ENCODE measurements around the gene TUBB1. TPM values are rescaled to one million over a fixed set of nuclear protein-coding genes. Genes with fewer than 3 reads are reported as not detected.

Gene TUBB1
- total RNA-seq, 1 donor from 2014 or later: 0.41 TPM

GRCh38 chr20:59016795-59017492, 2.3 kb upstream of the TUBB1 start:
- DNase-seq (ENCODE audit: low spot score in 2 of 2): no peak

DNA sequence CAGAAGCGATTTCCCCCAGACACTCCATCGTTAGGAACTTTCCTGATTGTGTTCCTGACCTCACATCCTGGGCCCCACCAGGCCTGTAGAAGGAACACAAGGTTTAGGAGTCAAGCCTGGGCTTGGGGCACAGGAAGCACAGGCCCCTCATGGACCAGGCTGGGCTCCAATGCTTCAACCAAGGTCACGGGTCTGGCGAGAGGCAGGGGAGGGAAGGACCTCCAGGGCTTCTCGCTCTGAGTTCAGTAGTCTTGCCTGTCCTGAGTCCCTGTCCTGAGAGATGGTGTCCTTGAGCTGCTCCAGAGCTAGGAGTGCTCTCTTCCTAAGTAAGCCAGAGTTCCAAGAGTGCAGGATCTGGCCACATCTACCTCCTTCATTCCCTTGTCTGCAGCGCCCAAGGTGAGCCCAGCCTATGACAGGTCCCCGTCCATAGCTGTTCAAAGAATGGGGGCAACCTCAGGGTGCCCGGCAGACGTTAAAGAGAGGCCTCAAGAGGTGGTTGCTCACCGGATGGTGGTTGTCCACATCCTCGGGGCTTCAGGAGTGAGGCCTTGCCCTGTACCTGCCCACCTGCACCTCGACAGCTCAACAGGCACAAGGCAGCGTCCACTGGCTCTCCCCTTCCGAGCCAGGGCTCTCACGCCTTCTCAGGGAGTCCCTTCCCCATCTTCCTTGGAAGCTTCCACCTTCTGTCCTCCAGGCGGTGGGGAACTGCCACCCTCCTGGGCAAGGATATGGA, 1.6 kb upstream of the TUBB1 start:
- FAIRE-seq (no peak), DNase-seq (ENCODE audit: low spot score in 2 of 2) (no peak)

More at GRCh38 chr20:59016795-59017492, 2.3 kb upstream of the TUBB1 start:
- no peak for FAIRE-seq

DNA sequence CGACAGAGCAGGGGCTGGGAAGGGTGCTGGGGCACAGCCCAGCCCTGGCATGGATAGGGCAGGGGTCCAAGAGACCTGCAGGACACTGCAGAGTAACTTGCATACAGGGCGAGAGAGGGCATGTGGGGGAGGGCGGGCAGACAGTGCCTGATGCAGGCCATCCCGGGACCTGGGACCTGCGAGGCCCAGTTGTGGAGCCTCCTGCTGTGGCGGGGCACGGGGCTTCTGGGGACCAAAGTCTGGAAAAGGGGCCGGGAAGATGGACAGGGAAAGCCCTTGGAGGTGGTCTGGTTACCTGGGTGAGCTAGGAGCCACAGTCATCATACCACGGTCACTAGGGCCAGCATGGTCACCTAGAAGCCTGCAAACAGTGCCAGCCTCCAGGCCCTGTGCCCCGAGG, 412 bp upstream of the TUBB1 start:
- no peak for DNase-seq (ENCODE audit: low spot score in 2 of 2)
- no peak for FAIRE-seq

DNA sequence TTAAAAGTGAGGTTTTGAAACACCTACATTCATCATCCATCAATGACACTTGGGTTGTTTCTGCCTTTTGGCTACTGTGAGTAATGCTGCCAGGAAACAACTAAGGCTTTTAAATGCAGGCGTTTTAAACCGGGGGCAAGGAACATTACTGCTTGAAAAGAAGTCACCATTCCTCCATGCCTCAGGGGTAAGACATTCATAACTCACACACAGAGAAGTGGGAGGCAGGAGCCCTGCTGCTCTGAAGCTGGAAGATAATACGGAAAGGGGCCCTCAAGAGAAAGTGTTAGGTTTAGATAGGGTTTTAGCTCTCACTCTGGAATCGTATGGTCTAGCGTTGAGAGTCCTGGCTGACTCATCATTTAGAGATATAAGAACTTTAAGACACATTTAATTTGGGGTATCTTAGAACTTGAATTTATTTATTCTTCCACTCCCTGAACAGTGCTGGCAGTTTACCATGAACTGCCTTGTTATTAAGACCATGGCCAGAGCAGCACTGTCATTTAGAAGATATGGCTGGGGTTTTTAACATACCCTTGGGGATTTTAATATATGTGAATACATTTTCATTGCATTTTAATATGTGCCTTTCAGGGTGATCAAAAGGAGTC, 1.8 kb downstream of the TUBB1 start:
- FAIRE-seq: no peak
- no peak for DNase-seq (ENCODE audit: low spot score in 2 of 2)

DNA sequence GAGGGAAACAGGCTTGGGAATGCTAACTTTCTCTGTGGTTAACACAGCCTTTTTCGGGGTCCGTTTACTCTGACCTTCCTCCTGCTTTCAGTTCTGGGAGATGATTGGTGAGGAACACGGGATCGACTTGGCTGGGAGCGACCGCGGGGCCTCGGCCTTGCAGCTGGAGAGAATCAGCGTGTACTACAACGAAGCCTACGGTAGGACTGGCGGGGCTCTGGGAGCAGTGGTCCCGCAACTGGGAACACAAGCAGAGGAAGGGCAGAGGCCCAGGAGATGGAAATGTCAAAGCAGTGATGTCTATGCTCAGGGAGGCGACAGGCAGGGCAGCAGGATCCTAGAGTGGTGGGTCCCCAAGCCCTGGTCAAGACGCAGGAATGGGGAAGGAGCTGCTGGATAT, 3.5 kb downstream of the TUBB1 start:
- no peak for FAIRE-seq
- DNase-seq (ENCODE audit: low spot score in 2 of 2): no peak

DNA sequence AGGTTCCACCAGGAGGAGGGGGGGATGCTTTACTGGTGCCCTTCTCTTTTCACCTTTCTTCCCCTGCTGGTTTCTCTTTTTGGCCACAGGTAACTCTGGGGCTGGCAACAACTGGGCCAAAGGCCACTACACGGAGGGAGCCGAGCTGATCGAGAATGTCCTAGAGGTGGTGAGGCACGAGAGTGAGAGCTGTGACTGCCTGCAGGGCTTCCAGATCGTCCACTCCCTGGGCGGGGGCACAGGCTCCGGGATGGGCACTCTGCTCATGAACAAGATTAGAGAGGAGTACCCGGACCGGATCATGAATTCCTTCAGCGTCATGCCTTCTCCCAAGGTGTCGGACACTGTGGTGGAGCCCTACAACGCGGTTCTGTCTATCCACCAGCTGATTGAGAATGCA, 4.4 kb downstream of the TUBB1 start:
- no peak for FAIRE-seq
- no peak for DNase-seq (ENCODE audit: low spot score in 2 of 2)

GRCh38 chr20:59024111-59024530, 4.9 kb downstream of the TUBB1 start:
- DNase-seq (ENCODE audit: low spot score in 2 of 2): no peak
- no peak for FAIRE-seq

- FAIRE-seq (no peak), DNase-seq (ENCODE audit: low spot score in 2 of 2) (no peak)
Measured at GRCh38 chr20:59025086-59025485, 5.9 kb downstream of the TUBB1 start.

DNA sequence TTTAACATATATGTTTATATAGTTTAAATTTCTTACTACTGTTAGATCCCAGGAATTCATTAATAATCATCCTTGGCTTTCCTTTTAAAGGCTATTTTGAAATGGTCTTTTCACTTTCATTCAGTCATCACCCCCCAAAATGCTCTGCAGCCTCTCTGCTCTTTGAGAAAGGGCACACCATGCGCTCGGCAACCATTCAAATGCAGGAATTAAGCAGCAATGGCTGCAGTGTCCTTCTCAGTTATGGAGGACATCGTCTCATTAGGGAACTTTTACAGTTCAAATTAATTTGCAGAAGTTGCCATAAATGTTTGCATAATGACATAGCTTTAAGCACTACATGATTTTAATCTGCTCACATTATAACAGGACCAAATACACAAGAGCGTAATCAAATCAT, 6.3 kb downstream of the TUBB1 start:
- FAIRE-seq (no peak), DNase-seq (ENCODE audit: low spot score in 2 of 2) (no peak)

DNA sequence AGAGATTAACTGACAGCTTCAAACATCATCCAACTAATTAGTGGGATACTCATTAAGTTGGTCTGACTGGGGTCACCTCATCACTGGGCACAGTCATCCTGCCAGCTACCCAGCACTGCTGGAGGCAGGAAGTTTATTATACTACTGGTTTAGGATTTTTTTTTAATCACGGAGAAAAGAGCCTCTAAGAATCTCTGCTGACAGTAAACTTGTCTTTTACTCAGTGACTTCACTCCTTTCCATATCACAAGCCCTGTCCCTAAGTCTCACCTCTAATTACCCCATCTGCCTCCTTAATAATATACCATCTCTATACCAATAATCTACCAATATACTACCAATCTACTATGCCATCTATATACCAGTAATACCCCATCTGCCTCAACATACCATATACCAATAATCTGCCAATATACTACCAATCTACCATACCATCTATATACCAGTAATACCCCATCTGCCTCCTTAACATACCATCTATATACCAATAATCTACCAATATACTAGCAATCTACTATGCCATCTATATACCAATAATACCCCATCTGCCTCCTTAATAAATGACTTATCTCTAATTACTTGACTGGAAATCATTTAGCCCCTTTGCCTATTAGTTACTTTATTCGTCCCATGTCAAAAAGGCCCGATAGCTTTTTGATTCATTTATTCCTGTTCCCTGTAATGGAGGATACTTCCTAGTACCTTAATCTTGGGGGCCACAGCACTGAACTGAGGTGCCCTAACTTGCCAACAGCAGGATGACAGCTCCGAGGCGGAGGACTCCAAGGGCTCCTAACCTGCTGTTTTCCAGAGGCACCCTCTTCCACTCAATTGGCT, 7.9 kb downstream of the TUBB1 start:
- FAIRE-seq (no peak), DNase-seq (ENCODE audit: low spot score in 2 of 2) (no peak)

GRCh38 chr20:59027741-59028320, 8.6 kb downstream of the TUBB1 start:
- FAIRE-seq: no peak

GRCh38 chr20:59028812-59029211, 9.6 kb downstream of the TUBB1 start:
- FAIRE-seq (no peak), DNase-seq (ENCODE audit: low spot score in 2 of 2) (no peak)

More at GRCh38 chr20:59027741-59028320, 8.6 kb downstream of the TUBB1 start:
- no peak for DNase-seq (ENCODE audit: low spot score in 2 of 2)

- DNase-seq (ENCODE audit: low spot score in 2 of 2) (no peak), FAIRE-seq (no peak)
Measured at GRCh38 chr20:59030911-59031563, 11.8 kb downstream of the TUBB1 start.

GRCh38 chr20:59031564-59032022, 12.4 kb downstream of the TUBB1 start:
- no peak for DNase-seq (ENCODE audit: low spot score in 2 of 2)
- no peak for FAIRE-seq

- DNase-seq (ENCODE audit: low spot score in 2 of 2) (peak; percentile 95 to 97), FAIRE-seq (no peak)
Measured at GRCh38 chr20:59032023-59032712, 12.9 kb downstream of the TUBB1 start, which contains the start of gene ATP5F1E. TSS of gene ATP5F1E (minus strand) at chr20:59032335. CDS start at chr20:59032251, 84 bp downstream.

DNA sequence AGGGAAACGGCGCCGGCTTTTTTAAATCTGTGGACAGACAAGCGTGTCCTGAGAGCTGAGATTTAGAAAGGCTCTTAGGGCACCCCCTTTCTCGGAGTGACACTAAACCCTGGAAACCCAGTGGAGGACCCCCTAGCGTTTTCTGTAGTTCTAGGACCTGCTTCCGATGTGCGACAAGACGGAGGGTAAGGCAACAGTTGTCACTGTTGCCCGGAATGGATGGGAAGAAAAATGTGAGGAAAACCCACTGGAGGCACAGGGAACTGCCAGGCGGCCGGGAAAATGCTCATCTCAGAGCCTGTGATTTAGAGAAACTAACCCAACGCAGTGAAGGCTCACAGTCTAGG, 13.5 kb downstream of the TUBB1 start:
- FAIRE-seq: no peak
- no peak for DNase-seq (ENCODE audit: low spot score in 2 of 2)

- FAIRE-seq: no peak
- no peak for DNase-seq (ENCODE audit: low spot score in 2 of 2)
Measured at GRCh38 chr20:59033093-59033492, 13.9 kb downstream of the TUBB1 start.

GRCh38 chr20:59033616-59034165, 14.5 kb downstream of the TUBB1 start:
- DNase-seq (ENCODE audit: low spot score in 2 of 2): no peak
- no peak for FAIRE-seq

GRCh38 chr20:59035381-59035780, 16.2 kb downstream of the TUBB1 start:
- DNase-seq (ENCODE audit: low spot score in 2 of 2) (no peak), FAIRE-seq (no peak)
